GM21619 (cell line): ENCODE measurements around the gene TNFRSF18.

ENCODE experiments used
- ATAC-seq: cut with Tn5 transposase; IDR thresholded peaks from one replicate; pipeline ENCODE4 v1.9.1; 2021; ENCODE audit not compliant: unreplicated experiment

TNFRSF18 gene

DNA sequence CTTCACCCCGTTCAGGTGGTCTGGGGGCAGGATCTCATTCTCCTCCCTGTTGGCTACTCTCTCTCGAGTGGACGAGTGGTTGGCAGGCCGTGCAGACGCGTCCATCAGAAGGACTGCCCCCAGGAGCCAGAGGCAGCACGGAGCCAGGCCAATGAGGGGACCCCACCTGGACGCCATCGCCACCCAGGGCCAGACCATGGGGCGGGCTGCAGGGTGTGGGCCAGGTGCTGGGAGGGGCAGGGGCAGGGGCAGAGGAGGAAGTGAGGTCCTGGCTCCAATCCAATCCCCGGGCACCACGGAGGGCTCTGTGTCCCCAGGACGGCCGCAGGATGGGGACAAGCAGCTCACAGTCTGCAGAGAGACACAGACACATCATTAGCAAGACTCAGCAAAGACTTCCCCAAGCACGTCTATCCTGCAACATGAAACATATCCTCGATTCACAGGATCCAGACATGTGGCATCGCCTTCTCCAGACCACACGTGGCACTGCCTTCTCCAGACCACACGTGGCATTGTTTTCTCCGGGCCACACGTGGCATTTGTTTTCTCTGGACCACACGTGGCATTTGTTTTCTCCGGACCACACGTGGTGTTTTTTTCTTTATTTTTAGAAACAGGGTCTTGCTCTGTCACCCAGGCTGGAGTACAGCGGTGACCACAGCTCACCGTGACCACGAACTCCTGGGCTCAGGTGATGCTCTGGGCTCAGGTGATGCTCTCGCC is 22.4 kb upstream of the TNFRSF18 start:
- ATAC-seq: no peak

DNA sequence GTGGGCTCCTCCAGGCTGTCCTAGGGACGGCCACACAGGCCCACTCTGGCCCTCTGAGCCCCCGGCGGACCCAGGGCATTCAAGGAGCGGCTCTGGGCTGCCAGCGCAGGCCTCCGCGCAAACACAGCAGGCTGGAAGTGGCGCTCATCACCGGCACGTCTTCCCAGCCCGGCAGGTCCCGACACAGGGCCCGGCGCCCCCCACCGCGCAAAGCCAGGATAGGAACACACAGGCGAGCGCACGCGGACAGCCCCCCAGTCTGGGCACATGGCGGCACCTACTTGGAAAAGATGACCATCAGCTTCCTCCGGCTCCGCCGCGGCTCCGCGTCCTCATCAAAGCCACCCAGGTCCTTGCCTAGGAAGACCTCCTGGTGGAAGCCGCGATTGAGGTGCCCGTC is 21.8 kb upstream of the TNFRSF18 start:
- no peak for ATAC-seq

DNA sequence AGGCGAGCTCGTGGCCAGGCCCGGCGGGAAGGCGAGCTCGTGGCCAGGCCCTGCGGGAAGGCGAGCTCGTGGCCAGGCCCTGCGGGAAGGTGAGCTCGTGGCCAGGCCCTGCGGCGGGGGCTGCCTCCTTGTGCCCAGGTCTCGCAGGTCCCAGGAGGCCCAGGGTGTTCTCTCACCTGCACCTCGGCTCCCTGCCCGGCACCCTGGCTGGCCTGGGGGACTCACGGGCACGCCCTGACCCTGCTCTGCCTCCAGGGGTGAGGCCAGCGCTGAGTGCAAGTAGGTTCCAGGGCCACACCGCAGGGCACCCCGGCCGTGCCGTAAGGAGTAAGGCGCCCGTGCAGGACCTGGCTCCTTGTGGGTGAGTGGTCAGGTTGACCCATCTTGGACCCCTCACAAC is 21.0 kb upstream of the TNFRSF18 start:
- ATAC-seq: no peak

DNA sequence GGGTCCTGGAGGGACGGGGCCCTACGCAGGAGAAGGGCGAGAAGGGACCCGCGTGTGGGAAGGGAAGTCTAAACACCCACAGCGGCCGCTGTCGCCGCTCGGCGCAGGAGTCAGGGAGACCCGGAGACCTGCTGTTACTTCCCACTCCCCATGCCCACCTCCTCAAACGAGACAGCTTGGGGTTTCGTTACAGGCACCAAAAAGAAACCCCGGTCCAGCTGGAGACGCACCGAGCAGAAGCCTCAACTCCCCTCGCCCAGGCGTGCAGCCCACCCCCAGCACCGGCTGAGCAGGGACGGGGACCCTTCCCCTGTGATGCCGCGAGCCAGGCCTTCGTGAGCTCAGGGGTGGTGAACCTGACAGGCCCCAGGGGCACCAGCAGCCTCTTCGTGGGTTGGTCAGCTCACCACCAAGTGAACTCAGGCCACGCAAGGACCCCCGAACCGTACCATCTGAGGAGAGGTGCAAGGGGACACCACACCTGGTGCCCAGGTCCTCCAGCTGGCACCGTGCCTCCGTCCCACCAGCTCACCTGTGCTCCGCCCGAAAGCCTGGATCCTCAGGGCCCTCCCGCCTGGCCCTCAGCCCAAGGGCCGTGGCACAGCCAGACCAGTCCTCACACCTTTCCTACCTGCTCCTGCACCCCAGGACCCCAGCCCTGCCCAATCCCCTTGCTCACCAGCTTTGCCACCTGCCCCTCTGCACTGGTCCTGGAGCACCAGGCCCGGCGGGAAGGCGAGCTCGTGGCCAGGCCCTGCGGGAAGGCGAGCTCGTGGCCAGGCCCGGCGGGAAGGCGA is 20.4 kb upstream of the TNFRSF18 start:
- ATAC-seq: no peak

DNA sequence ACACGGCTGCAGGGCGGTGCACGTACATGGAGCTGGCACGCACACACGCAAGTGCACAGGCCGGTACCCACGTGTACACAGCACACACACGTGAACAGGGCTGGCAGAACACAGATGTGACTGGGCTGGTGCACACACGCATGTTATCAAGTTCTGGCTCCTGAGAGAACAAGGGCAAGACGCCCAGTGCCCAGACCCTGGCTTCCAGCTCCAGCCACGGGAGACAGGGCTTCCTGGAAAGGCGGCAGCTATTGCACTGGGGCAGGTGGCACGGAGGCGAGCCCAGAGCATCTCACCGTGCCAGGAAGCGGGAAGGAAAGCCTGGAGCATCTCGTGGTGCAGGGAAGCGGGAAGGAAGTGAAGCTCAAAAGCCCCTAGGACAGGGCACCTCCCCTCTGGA is 19.5 kb upstream of the TNFRSF18 start:
- no peak for ATAC-seq

DNA sequence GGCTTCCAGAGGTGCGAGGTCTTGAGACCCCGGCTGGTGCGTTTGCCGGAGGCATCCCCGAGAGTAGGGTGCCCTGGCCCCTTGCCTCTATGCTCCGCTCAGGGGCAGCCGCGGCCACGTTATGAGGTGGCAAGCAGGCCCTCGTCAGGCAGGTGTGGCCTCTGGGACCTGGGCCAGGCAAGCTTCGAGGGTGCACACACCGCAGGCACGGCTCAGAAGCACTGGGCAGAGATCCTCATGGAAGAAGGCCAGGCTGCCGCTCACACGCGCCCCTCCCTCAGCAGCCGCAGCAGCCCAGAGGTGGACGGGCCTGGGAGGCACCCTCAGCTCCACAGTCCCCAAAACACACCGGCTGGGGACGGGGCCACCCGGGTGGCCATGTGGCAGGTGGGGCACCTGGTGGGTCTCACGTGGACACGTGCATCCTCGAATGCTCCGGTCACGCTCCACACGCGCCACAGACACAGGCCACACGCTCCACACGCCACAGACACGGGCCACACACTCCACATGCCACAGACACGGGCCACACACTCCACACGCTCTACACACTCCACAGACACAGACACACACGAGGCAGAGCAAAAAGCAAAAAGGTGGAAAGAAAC is 18.9 kb upstream of the TNFRSF18 start:
- ATAC-seq: no peak

DNA sequence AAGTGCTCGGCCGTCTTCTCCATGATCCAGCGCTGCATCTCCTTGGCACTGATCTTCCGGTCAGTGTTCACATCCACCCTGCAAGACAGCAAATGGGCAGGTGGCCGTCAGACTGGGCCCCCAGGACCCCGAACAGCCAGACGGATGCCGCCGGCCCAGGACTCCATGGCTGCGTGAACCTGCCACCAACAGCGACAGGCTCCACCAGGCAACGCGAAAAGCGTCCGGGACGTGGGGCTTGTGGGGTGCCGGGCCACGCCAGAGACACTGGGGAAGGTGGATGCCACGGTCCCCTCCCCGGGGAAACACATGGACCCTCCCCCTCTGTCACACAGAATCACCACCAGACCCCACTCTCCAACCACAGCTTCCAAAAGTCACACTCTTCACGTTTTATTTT is 17.5 kb upstream of the TNFRSF18 start:
- ATAC-seq: no peak

DNA sequence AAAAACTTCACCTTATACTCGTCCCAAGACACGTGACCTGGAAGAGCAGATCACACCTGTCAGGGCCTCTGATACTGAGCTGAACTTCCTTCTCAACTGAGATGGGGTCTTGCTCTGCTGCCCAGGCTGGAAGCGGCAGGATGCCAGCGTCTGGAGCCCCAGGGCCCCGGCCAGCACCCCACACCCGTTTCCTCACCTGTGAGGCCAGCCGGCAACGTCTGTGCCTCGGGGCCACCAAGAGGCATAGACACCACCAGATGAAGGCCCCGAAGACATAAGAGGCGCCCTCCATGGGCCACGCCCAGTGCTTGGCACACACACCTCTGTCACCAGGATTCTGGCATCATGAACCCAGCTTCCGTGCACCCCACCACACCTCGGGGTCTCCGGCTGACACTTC is 16.9 kb upstream of the TNFRSF18 start:
- ATAC-seq: no peak

DNA sequence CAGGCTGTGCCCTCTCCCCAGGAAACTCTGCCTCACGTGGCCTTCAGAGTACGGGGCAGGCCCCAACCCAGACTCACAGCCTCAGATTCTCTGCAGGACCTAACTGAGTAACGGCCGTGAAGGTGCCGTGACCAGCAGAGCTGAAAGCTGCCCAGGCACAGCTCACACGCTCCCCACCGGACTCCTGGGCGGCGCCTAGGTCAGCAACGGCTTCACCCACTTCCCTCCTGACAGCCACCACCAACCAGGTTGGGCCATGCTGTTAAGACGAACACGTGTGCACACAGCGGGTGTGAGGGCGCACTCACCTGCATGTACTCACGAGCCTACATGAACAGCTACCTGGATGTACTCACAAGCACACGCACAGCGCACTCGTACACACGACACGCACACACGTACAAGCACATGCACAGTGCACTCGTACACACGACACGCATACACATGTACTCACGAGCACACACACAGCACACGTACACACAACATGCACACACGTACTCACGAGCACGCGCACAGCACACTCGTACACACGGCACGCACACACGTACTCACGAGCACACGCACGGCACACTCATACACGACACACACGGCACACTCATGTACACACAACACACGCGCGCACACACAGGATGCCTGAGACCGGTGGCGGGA is 16.3 kb upstream of the TNFRSF18 start:
- ATAC-seq: no peak

DNA sequence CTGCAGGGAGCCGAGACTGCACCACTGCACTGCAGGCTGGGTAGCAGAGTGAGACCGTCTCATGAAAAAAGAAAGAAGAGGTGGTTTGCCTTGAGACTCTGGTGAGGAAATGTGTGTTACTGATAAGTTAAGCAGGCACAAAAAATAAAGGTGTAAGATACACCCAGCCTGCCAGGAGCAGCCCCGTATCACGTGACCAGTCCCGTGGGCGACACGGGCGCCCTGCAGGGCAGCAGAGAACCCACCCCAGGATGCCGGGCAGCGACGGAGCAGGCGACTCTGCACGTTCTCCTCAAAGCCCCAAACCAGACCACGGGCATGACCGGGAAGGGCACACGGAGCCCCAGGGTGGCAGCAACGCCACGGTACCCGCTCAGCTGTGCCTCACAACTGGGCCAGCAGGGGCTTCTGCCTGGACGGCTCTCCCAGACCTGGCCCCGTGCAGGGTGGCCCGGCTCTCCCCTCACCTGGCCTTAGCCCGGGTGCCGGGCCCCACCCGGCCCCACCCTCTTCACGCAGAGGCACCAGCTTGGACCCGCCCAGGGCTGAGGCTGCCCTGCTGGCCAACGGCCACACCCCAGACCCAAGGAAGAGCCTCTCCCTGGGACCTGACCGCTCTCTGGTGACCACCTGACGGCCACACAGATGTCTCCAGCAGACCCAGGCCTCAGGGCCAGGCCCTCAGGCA is 15.6 kb upstream of the TNFRSF18 start:
- no peak for ATAC-seq

DNA sequence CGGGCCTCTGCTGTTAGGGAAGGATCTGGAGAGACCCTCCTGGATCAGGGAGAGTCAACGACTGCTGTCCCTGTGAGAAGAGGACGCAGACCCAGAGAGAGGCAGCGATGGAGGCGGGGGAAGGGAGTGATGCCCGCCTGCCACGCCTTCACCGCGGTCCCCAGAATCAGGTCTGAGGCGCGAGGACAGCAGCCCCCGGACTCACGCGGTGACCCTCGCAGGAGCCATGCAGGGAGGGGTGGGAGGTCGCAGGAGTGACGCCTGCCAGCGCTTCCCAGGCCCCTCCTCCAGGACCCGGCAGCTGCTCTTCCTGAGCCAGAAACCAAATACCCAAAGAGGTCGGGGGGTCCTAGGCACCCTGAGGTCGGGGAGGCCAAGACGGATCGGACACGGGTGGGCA is 13.8 kb upstream of the TNFRSF18 start:
- no peak for ATAC-seq

DNA sequence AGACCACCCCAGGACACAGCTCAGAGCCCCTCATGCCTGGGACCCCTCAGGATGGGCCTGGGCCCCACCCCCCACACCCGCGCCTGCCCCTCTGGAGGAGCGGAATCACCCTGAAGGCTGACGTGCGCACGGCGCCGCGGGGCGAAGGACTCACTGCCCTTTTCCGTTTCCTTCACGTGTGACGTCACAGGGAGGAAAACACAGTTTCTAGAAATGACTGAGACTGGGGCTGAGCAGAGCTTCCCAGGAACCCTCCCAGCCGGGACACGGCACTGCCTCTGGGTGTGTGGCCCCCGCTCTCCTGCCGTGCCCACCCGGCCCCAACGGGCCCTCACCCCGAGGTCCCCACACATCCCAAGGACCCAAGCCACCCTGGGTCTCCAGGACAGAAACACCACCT is 12.9 kb upstream of the TNFRSF18 start:
- no peak for ATAC-seq

DNA sequence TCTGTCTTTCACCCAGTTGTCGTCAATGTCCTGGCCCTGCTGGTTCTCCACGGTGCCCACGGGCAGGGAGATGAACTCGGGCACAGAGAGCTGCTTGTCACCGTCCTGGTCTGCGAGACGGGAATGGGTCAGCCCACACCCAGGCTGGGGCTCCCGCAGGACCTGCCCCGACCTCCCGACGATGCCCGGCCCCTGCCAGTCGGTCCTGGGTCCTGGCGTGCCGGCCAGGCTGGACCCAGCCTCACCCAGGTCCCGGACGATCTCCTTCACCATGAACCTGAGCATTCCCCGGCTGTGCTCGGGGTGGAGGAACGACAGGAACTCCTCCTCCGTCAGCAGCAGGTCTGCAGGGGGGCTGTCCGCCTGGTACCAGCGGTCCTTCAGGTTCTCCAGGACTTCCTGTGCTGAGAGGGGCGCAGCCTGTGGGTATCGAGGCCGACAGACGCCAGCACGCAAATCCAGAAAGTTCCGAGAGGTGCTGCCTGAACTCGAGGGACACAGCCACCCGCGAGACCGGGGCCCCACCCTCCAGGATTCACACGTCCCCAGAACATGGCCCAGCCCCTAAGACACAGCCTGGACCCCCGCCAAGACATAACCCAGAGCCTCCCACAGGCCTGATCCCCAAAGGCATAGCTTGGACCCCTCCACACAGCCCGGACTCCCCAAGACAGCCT is 12.3 kb upstream of the TNFRSF18 start:
- no peak for ATAC-seq

DNA sequence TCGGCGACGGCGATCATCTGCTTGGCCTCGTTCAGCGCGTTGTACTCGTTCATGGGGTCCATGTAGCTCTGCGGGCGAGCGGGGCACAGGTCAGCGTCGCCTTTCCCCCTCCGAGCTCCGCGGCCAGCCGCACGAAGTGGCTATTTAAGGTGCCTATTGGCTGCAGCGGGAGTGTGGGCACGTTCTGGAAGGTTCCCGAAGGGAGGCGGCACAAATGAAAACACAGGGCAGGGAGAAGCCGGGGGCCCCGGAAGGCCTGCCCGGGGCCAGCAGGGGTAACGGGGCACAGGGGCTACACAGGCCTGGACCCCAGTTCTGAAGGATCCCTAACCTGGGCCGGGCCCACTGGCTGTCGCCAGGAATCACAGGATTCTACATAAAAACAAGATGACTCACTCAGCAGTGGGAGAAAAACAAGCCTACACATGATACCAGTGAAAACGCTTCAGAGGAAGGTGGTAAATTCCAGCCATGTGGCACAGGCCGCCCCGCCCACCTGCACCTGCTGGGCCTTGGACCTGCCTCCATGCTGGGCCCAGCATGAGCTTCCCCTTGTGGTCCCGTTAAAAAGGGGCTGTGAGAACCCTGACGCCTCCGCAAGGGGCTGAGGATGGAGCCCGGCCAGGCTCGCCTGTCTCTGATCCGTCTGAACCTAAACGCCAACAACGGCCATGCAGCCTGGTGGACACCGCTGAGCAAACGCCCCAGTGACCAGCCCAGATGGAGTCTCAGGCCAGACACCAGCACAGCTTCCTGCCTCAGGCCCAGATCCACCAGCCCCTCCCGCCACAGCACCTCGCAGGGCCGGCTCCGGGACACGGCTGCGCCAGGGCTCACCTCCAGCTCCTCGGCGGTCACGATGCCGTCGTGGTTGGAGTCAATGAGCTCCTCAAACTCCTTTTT is 11.5 kb upstream of the TNFRSF18 start:
- no peak for ATAC-seq

DNA sequence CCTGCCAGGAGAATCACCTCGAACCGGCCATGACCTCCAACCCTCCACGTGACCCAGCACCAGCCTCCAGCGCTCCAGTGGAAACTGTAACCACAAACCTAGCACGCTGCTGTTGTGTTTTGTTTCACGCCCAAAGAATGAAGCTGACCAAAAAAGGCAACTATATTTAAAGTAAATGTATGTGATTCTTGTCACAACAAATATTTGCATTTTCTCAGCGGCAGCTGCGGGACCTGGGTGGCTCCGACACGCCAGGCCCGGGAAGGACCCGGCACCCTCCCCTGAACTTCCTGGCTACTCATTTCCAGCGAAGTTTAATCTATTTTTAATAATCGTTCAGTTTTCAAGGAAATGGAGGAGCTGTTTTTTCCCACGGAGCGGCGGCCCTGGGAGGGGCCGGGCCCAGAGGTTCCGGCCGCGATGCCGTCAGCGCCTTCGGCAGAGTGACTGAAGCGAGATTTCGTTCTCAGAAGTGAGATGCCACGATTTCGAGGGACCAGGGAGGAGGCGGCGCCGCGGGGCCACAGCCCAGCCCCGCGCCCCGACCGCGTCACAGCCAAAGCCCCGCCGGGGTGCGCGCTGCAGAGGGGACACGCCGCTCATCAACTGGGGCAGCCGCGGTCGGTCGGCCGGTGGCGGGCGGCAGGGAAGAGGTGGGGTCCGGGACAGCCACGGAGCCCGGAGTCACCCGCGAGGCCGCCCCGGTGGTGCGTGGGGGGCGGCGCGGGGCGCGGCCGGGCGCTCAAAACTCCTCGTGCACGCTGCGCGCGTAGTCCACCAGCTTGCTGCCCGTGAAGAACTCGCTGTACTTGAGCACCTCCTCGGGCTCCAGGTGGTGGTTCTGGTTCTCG is 10.6 kb upstream of the TNFRSF18 start:
- no peak for ATAC-seq

DNA sequence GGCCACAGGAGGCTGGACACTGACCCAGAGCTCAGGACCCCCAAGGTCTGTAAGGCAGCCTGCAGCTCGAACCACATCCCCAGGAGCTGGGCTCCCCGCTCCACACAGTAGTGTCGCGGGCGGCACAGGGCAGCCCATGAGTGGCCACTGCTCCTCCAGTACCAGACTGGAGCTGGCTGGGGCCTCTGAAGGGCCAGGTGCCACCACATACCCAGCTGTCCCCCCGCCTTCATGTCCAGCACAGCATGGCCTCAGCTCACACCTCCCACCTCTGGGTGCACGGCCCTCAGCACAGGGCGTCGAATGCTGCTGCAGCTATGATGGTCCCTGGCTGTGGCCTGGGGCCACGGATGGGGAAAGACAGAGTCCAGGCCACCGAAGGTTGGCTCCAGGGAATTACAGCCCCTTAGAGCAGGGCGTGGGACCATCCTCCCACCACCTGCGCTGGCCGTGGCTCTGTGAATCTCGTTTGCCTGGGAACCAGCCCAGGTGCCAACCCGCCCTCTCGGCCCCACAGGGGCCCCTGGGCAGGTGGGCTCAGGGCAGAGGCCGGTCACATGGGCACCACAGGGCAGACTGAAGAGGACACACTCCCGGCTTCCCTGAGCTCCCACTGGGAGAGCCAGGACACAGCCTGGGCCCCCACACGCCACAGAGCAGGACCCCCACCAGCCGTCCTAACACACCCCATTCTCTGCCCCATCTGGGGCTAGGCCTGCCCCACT is 9.7 kb upstream of the TNFRSF18 start:
- ATAC-seq: no peak

DNA sequence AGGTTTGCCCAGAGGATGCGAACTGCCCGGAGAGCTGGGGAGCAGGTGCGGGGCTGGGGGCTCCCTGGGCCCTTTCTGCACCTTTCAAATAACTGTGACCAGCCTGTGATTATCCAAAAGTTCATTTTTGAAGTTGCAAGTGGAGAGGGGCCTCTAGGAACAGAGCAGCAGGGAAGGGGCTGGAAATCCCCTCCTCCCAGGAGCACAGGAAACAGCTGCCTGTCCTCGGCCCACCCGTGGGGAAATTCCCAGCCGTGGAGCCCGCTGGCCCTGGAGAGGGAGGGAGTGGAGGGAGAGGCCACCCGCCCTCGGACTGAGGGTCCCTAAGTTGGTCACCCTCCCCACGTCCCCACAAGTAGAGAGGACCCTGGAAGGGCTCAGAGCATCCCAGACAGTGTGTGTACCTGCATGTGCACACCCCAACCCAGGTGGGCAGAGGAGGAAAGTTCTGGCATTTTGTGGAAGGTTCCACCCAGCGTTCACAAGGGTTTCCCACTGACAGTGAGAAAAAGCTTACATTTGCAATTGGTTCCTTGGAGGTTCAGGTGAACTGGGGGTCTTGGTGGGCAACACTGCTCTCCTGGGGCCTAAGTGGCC is 8.8 kb upstream of the TNFRSF18 start:
- ATAC-seq: no peak
